IPS-11a (cell line): Measurements from ENCODE around the gene CAD.

Experiments
- H3K4me3 ChIP-seq: one replicate; pipeline ENCODE4 v1.5.1; 2013; ENCODE audit warnings: low read depth, low read length, control low read depth

Gene CAD

DNA sequence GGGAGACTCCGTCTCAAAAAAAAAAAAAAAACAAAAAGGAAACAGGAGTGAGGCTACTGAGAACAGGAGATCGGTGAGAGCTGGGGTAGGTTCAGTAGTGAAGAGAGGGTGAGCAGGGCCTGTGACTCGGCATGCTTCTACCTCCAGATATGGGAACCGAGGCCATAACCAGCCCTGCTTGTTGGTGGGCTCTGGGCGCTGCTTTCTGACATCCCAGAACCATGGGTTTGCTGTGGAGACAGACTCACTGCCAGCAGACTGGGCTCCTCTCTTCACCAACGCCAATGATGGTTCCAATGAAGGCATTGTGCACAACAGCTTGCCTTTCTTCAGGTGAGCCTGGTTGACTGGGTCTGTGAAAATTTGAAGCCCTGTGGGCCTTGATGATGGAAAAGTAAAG is 6.2 kb downstream of the CAD start:
- no peak overlapping the region for H3K4me3 ChIP-seq

DNA sequence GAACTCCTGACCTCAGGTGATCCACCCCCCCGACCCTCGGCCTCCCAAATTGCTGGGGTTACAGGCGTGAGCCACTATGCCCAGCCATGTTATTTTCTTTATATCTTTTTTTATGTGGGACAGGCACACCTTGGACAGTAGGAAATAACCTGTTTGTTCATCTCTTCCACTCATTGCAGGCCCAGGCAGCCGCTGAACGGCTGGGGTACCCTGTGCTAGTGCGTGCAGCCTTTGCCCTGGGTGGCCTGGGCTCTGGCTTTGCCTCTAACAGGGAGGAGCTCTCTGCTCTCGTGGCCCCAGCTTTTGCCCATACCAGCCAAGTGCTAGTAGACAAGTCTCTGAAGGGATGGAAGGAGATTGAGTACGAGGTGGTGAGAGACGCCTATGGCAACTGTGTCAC is 8.4 kb downstream of the CAD start:
- no peak overlapping the region for H3K4me3 ChIP-seq

DNA sequence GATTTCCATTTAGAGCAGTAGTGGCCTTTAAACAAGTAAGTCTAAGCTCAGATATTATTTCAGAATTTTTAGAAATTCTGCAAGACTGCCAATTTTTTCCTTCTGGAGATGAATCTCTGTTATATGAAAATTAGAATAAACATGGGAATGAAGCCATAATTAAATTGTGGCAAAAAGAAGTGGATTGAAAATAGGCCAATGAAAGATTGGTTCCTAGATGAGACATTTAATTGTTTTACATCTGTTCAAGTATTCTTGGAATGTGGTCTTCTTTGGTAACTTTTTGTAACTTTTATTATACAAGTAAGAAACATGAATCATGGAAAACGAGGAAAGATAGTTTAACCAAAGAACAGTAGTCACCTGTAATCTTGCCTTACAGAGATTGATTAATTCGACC is 10.3 kb downstream of the CAD start:
- H3K4me3 ChIP-seq = no peak overlapping the region

DNA sequence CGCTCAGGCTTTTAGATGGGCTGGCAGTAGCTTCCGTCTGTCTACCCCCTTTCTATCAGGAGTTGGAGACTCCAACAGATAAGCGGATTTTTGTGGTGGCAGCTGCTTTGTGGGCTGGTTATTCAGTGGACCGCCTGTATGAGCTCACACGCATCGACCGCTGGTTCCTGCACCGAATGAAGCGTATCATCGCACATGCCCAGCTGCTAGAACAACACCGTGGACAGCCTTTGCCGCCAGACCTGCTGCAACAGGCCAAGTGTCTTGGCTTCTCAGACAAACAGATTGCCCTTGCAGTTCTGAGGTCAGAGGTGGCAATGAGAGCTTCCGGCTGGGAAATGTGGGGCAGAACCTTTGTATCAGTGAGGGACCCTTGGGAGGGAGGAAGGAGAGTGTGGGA is 14.8 kb downstream of the CAD start:
- no peak overlapping the region for H3K4me3 ChIP-seq

DNA sequence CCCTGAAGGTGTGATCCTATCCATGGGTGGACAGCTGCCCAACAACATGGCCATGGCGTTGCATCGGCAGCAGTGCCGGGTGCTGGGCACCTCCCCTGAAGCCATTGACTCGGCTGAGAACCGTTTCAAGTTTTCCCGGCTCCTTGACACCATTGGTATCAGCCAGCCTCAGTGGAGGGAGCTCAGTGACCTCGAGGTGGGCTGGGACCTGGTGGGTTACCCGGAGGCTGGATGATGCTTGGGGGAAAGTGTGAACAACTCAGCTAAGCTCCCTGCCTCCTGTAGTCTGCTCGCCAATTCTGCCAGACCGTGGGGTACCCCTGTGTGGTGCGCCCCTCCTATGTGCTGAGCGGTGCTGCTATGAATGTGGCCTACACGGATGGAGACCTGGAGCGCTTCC is 16.2 kb downstream of the CAD start:
- H3K4me3 ChIP-seq = no peak overlapping the region

DNA sequence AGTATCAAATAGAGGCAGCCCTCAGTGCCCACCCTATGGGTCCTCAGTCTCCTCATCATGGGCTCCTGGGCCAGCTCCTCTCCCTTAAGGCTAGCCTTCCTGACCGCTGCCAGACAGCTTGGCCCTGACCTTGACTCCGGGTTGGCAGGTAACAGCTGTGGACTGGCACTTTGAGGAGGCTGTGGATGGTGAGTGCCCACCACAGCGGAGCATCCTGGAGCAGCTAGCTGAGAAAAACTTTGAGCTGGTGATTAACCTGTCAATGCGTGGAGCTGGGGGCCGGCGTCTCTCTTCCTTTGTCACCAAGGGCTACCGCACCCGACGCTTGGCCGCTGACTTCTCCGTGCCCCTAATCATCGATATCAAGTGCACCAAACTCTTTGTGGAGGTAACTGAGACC is 19.0 kb downstream of the CAD start:
- H3K4me3 ChIP-seq = no peak overlapping the region

DNA sequence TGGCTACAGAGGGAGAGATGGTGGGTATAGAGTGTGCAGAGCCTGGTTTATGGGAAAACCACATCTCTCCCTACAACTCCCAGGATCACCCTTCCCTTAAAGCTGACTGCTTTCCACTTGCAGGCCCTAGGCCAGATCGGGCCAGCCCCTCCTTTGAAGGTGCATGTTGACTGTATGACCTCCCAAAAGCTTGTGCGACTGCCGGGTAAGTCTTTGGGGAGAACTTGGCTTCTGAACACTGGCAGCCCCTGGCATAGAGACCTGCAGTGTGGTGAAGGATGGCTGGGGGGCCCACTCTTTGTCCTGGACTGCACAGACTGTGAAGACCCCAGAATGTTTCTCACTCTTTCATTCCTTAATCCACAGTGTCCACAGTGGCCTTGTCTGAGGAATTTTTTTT is 19.5 kb downstream of the CAD start:
- H3K4me3 ChIP-seq = no peak overlapping the region

DNA sequence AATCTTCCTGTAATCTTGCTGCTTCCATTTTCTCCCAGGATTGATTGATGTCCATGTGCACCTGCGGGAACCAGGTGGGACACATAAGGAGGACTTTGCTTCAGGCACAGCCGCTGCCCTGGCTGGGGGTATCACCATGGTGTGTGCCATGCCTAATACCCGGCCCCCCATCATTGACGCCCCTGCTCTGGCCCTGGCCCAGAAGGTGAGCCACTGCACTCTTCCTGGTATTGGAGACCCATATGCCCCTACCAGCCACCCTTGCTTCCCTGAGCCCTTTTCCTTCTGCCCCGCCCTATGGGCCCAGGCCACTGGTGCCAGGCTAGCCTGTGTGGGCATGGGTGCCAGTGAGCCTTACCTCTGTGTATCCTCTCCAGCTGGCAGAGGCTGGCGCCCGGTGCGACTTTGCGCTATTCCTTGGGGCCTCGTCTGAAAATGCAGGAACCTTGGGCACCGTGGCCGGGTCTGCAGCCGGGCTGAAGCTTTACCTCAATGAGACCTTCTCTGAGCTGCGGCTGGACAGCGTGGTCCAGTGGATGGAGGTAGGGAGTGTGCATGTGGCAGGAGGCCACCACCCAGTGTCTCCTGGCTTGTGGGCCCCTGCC is 20.3 kb downstream of the CAD start:
- no peak overlapping the region for H3K4me3 ChIP-seq

DNA sequence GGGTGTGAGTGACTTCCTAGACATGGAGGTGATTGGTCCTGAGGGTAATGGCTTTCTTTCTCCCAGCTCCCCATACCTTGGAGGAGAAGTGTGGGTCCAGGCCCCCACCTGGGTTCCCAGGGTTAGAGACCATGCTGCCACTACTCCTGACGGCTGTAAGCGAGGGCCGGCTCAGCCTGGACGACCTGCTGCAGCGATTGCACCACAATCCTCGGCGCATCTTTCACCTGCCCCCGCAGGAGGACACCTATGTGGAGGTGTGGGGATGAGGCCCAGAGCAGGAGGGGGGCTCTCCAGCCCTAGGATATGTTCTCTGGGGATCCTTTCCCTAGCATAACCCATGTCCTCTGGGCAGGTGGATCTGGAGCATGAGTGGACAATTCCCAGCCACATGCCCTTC is 21.8 kb downstream of the CAD start:
- H3K4me3 ChIP-seq = no peak overlapping the region

DNA sequence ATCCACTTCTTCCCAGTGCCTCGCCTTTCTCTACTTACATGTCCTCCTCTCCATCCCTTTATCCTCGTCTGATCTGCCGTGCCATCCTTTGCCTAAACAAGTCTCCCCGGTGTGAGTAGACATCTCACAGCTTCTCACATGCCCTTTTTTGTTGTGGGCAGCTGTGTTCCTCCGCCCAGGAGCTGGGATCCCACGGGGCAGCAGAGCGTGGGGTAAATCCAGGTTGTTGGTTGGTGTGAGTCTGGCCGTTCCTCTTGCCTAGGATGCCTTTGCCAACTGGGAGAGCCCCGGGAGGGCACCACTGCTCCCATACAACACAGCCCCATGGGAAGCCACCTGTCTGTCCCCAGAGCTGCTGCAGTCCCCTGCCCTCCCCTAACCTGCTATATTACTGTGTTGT is 23.2 kb downstream of the CAD start:
- no peak overlapping the region for H3K4me3 ChIP-seq

DNA sequence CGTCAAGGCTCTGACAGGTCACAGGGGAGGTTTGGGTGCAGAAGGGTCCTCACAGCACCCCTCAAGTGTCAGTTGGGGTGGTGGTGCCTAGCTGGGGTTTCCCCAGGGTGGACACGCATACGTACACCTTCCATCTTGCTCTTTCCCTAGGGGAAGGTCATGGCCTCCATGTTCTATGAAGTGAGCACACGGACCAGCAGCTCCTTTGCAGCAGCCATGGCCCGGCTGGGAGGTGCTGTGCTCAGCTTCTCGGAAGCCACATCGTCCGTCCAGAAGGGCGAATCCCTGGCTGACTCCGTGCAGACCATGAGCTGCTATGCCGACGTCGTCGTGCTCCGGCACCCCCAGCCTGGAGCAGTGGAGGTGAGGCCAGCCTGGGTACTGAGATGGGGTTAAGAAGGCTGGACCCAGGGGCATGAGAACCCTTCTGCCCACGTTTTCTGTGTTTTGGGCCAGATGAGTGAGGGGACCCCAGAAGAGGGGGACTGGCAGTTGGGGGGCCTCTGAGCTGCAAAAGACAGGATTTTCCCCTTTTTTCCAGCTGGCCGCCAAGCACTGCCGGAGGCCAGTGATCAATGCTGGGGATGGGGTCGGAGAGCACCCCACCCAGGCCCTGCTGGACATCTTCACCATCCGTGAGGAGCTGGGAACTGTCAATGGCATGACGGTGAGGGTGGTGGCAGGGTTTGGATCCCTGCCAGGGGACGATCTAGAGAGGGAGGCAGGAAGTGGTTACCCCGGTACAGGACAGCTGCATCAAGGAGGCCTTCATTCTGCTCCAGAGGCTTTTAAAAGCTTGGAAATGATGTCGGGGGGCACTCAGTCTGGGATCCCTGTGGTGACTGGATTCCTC is 24.8 kb downstream of the CAD start:
- H3K4me3 ChIP-seq = no peak overlapping the region

DNA sequence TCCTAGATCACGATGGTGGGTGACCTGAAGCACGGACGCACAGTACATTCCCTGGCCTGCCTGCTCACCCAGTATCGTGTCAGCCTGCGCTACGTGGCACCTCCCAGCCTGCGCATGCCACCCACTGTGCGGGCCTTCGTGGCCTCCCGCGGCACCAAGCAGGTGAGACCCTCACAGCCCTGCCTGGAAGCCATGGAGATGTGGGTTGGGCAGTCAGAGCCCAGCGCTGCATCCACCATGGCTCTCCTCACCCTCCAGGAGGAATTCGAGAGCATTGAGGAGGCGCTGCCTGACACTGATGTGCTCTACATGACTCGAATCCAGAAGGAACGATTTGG is 25.4 kb downstream of the CAD start:
- H3K4me3 ChIP-seq = no peak overlapping the region

DNA sequence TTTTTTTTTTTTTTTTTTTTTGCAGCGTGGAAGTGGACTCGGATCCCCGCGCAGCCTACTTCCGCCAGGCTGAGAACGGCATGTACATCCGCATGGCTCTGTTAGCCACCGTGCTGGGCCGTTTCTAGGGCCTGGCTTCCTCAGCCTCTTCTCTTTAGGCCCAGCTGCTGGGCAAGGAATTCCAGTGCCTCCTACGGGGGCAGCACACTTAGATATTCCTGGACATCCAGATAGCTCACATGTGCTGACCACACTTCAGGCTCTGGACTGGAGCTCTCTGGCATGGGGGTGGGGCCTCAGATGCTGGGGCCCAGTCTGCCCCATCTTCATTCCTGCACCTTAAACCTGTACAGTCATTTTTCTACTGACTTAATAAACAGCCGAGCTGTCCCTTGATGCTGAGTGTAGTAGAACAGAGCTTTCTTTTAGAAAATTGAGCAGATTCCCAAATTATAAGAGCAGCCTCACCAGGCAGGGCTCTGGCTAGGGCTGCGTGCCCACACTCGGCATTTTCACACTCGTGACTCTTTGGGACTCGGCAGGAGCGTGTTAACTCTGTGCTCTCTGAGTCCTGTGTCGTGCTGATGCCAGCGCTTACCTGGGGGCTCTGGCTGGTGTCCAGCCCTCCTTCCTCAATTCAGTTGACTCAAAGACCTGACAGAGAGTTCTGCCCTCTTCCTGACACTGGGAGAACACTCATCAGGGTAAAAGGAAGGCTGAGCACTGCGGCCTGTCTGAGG is 26.4 kb downstream of the CAD start:
- no peak overlapping the region for H3K4me3 ChIP-seq

DNA sequence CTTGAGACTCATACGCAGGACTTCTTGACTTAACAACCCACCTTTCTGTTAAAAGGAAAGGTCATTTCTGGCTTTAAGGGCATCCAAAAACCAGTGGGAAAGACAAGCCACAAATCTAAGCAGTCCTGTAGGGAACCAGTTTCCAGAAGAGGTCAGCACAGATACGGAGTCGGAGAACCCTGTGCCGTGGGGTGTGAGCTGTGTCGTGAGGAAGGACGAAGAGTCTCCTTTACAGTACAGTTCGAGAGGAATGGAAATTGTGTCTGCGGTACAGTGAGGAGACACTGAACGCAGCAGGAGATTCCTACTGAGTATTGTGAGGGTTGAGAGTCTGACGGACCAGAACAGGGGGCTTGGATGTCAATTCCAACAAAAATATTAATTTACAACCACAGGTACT is 27.9 kb downstream of the CAD start:
- H3K4me3 ChIP-seq = no peak overlapping the region

DNA sequence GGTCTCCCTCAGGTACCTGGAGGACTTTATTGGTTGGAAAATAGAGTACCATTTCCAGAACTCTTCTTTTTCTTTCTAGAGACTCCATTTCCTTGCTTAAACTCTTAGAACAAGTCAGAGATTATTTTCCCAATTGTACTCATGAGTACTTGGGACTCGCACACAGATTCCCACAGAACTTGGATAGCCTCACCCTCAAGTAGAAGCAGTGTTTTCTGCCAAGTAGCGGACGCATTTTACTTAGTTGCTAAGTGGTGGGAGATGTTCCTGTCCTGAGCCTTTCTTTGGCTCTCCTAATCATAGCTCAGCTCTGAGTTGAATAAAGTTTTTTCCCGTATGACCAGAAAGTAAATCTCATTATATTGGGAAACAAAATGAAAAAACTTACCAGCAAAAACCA is 28.5 kb downstream of the CAD start:
- H3K4me3 ChIP-seq = no peak overlapping the region

DNA sequence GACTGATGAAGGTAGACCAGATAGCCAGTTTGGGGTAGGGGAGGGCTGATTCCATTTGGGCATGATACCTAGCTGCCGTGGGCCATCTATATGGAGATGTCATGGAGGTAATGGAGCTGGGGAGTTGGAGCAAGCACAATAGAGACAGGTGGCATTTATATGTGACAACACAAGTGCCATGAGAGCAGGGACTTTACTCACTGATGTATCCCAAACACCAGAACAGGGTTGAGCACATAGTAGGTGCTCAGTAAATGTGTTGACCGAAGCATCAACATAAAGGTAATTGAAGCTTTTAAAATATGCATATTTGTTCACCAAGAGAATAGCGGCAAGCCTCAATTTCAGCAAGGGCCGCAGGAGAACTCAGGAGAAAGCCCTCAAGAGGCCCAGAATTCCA is 30.7 kb downstream of the CAD start:
- no peak overlapping the region for H3K4me3 ChIP-seq

DNA sequence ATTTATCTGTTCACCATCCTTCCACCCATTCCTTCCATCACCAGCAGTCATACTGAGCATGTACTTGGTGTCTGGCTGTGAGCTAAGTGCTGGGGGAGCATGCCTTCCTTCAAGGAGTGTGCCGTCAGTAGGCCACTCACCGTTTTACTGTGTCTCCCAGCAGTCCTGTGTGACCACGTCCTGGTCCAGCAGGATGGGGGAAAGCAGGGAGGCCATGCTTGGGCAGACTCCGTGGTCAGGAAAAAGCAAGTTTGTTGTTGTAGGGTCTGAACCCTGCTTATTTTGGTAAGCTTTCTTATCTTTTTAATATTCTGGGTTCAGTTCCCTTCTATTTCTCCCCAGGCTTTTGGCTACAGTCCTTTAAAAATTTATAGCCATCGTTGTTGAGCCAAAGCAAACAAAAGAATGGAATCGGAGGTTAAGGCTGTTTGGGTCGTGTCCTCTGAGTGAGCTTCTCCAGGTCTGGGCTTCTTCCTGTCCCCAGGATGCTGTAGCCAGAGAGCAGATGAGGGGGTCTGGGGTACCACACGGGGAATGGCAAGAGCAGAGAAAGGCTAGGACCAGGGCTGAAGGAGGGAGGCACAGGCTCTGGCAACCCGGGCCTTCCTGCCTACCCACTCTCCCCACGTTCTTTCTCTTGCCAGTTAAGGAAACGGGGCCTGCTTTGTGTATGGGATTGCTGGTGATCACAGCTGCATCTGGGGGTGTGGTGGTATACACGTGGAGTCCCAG is 32.2 kb downstream of the CAD start:
- no peak overlapping the region for H3K4me3 ChIP-seq

DNA sequence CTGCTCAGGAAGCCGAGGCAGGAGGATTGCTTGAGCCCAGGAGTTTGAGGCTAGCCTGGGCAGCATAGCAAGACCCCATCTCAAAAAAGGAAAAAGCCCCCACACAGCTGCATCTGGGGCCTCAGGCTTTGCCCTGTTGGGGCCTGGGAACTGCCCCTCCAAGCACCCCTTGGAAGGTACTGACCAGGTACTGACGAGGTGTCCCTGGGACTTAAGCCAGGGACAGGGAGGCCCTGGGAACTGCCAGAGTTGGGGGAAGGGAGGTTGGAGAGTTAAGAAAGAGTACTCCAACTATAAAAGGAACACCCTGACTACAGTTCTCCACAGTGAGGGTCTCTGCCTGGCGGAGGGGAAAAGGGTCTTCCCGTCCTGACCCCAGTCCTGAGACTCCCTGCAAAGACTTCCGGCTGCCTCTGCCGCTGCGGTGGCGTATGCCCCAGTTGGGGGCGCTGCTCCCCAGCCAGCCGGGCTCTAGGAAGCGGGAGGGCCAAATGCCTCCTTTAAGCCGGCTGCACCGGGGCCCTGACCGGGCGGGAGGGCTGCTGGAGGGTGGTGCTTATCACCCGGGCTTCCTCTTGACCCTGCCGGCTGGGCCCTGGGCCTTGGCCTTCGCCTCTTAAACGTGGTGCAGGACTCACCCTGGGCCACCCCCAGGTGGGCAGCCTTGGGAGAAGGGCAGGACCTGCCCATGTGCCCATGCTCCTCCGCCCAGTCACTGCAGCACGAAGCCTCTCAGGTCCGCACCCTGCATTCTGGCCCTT is 32.9 kb downstream of the CAD start:
- no peak overlapping the region for H3K4me3 ChIP-seq

DNA sequence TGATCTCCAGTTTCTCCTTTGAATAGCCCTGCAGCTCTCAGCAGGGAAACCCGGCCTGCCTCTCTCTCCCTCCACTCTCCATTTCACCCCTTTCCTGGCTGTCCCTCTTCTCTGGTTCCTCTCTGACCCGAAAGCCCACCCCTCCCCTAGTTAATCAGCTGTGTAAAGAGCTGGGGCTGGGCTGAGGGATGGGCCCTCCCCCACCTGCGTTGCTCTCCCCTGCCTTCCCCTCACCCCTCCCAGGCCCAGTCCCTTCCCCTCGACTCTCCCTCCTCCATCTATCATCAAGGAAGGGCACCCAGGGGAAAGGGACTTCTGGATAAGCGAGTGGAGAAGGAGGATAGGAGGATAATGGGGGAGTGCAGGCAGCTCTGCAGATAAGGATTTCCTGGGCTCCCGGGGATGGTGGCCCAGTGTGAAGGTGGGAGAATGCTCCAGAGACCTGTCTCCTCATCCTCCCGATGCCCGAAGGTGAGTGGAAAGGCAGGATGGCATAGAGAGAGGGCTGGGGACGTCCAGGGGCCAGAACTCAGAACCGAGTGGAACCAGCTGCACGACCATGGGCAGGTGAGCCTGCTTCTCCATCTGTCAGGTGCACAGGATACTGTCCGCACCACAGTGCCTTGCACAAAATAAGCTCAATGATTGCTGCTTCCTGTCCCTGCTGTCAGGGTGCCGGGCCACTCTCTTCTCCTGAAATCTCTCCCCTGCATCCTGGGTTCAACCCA is 33.6 kb downstream of the CAD start:
- H3K4me3 ChIP-seq = no peak overlapping the region

DNA sequence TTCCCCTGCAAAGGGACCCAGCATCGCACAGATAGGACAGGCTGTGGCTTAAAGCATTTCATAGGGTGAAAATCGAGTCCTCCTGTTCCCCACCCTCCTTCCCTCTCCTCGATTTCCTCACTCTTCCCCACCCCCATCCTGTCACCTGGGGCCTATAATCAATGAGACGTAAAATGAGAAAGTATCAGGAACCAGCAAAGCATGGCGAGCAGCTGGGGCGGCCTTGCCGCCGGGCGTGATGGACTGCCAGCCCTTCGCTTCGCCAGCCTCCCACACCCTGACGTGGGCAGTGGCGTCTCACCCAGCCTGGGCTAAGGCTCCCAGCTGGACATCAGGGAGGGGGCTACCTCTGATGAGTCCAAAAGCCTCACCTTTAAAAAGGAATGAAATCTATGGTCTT is 34.6 kb downstream of the CAD start:
- no peak overlapping the region for H3K4me3 ChIP-seq
